ENCODE results near the gene CENPF.
"Not testable (repeated sequence)": the region's sequence is repeated elsewhere in the genome, so short reads cannot be mapped to it uniquely, and the experiment has no call there.

The CENPF gene

GRCh38 chr1:214608216-214608783 is 5.3 kb downstream of the CENPF start:
- DNase-seq; in situ Hi-C loops (cut with HindIII; ENCODE audit: low pct_ligation_motif_present, low pct_unique_long_range_greater_than_20kb, low sequenced_read_pairs): not testable (repeated sequence)

GRCh38 chr1:214608817-214609216 is 5.8 kb downstream of the CENPF start:
- in situ Hi-C loops (cut with HindIII; ENCODE audit: low pct_ligation_motif_present, low pct_unique_long_range_greater_than_20kb, low sequenced_read_pairs); DNase-seq: not testable (repeated sequence)

GRCh38 chr1:214609692-214610091 is 6.7 kb downstream of the CENPF start:
- in situ Hi-C loops (cut with HindIII; ENCODE audit: low pct_ligation_motif_present, low pct_unique_long_range_greater_than_20kb, low sequenced_read_pairs), result no loop called here
- DNase-seq, result no peak

GRCh38 chr1:214610136-214610535 is 7.1 kb downstream of the CENPF start:
- DNase-seq; in situ Hi-C loops (cut with HindIII; ENCODE audit: low pct_ligation_motif_present, low pct_unique_long_range_greater_than_20kb, low sequenced_read_pairs): not testable (repeated sequence)

- DNase-seq, result no peak
- in situ Hi-C loops (cut with HindIII; ENCODE audit: low pct_ligation_motif_present, low pct_unique_long_range_greater_than_20kb, low sequenced_read_pairs), result no loop called here
Observed at GRCh38 chr1:214615109-214615508, 12.1 kb downstream of the CENPF start.

- in situ Hi-C loops (cut with HindIII; ENCODE audit: low pct_ligation_motif_present, low pct_unique_long_range_greater_than_20kb, low sequenced_read_pairs), result no loop called here
- DNase-seq, result no peak
Observed at GRCh38 chr1:214615871-214616270, 12.9 kb downstream of the CENPF start.

- in situ Hi-C loops (cut with HindIII; ENCODE audit: low pct_ligation_motif_present, low pct_unique_long_range_greater_than_20kb, low sequenced_read_pairs), result no loop called here
- DNase-seq, result no peak
Observed at GRCh38 chr1:214617246-214617645, 14.3 kb downstream of the CENPF start.

- no peak for DNase-seq
- in situ Hi-C loops (cut with HindIII; ENCODE audit: low pct_ligation_motif_present, low pct_unique_long_range_greater_than_20kb, low sequenced_read_pairs), result no loop called here
Observed at GRCh38 chr1:214617843-214618242, 14.8 kb downstream of the CENPF start.

- in situ Hi-C loops (cut with HindIII; ENCODE audit: low pct_ligation_motif_present, low pct_unique_long_range_greater_than_20kb, low sequenced_read_pairs), result no loop called here
- no peak for DNase-seq
Observed at GRCh38 chr1:214621236-214621635, 18.2 kb downstream of the CENPF start.

GRCh38 chr1:214623430-214623829 is 20.4 kb downstream of the CENPF start:
- in situ Hi-C loops (cut with HindIII; ENCODE audit: low pct_ligation_motif_present, low pct_unique_long_range_greater_than_20kb, low sequenced_read_pairs), result no loop called here
- DNase-seq, result peak; percentile 22

GRCh38 chr1:214632091-214632490 is 29.1 kb downstream of the CENPF start:
- no peak for DNase-seq
- in situ Hi-C loops (cut with HindIII; ENCODE audit: low pct_ligation_motif_present, low pct_unique_long_range_greater_than_20kb, low sequenced_read_pairs), result no loop called here

- no peak for DNase-seq
- in situ Hi-C loops (cut with HindIII; ENCODE audit: low pct_ligation_motif_present, low pct_unique_long_range_greater_than_20kb, low sequenced_read_pairs), result no loop called here
Observed at GRCh38 chr1:214633686-214634085, 30.7 kb downstream of the CENPF start.

- no peak for DNase-seq
- in situ Hi-C loops (cut with HindIII; ENCODE audit: low pct_ligation_motif_present, low pct_unique_long_range_greater_than_20kb, low sequenced_read_pairs), result no loop called here
Observed at GRCh38 chr1:214634267-214634666, 31.3 kb downstream of the CENPF start.

GRCh38 chr1:214635086-214635485 is 32.1 kb downstream of the CENPF start:
- in situ Hi-C loops (cut with HindIII; ENCODE audit: low pct_ligation_motif_present, low pct_unique_long_range_greater_than_20kb, low sequenced_read_pairs), result no loop called here
- DNase-seq, result no peak

- in situ Hi-C loops (cut with HindIII; ENCODE audit: low pct_ligation_motif_present, low pct_unique_long_range_greater_than_20kb, low sequenced_read_pairs), result no loop called here
- DNase-seq, result no peak
Observed at GRCh38 chr1:214635506-214635905, 32.5 kb downstream of the CENPF start.

GRCh38 chr1:214636436-214636835 is 33.4 kb downstream of the CENPF start:
- DNase-seq, result no peak

GRCh38 chr1:214637125-214637524 is 34.1 kb downstream of the CENPF start:
- no peak for DNase-seq
- in situ Hi-C loops (cut with HindIII; ENCODE audit: low pct_ligation_motif_present, low pct_unique_long_range_greater_than_20kb, low sequenced_read_pairs), result no loop called here

More at GRCh38 chr1:214636436-214636835, 33.4 kb downstream of the CENPF start:
- in situ Hi-C loops (cut with HindIII; ENCODE audit: low pct_ligation_motif_present, low pct_unique_long_range_greater_than_20kb, low sequenced_read_pairs), result no loop called here

GRCh38 chr1:214637722-214638458 is 34.9 kb downstream of the CENPF start:
- in situ Hi-C loops (cut with HindIII; ENCODE audit: low pct_ligation_motif_present, low pct_unique_long_range_greater_than_20kb, low sequenced_read_pairs), result no loop called here
- DNase-seq, result peak; percentile 56

- in situ Hi-C loops (cut with HindIII; ENCODE audit: low pct_ligation_motif_present, low pct_unique_long_range_greater_than_20kb, low sequenced_read_pairs), result no loop called here
- no peak for DNase-seq
Observed at GRCh38 chr1:214638459-214638807, 35.4 kb downstream of the CENPF start.

GRCh38 chr1:214638997-214639396 is 36.0 kb downstream of the CENPF start:
- no peak for DNase-seq
- in situ Hi-C loops (cut with HindIII; ENCODE audit: low pct_ligation_motif_present, low pct_unique_long_range_greater_than_20kb, low sequenced_read_pairs), result no loop called here
